HepG2 (cell line): ENCODE results near the gene SRF. TPM values are rescaled to one million over a fixed set of nuclear protein-coding genes. Genes with fewer than 3 reads are reported as not detected.

Experiments
- ATAC-seq: fragments of 200-7000 bp; cut with Tn5 transposase; 3 replicates; pipeline ENCODE4 v1.9.1; 2020; ENCODE audit warnings: mild to moderate bottlenecking, moderate library complexity
- BruUV-seq: library from RNA; stranded (reverse); fragments of 400-500 nt; replicated peaks from 2 replicates; lab custom pipeline; 2021; lab: Mats Ljungman, UMichigan
- CTCF ChIA-PET: fragments of 300-600 bp; formaldehyde crosslinking; extraction: SDS; loops from one replicate; lab custom pipeline; 2021; ENCODE audit warnings: low total read pairs, inconsistent platforms, low intra/inter-chr PET ratio; lab: Yijun Ruan, JAX
- POLR2A ChIA-PET: fragments of 350-600 bp; sonication (Branson Sonifier 250); formaldehyde crosslinking; loops from one replicate; lab custom pipeline; 2020; ENCODE audit warnings: antibody characterized with exemption, inconsistent platforms; lab: Yijun Ruan, JAX
- DNase-seq: peaks from one replicate; pipeline ENCODE4 v3.0.0-alpha.2; 2015; ENCODE audit warnings: low spot score
- FAIRE-seq: peaks from 3 replicates; lab custom pipeline; 2011; peaks lifted over from hg19 to GRCh38; lab: Jason Lieb, UNC
- H2AFZ ChIP-seq: one replicate; pipeline ENCODE4 v1.6.1; 2011; ENCODE audit warnings: low read length, inconsistent platforms
- H3K27ac ChIP-seq: fragments of 300-600 bp; 3 replicates; pipeline ENCODE4 v1.8.0; 2011; ENCODE audit warnings: mixed run types, mild to moderate bottlenecking, mixed read lengths, low read length, inconsistent platforms; ENCODE audit not compliant: insufficient read depth; ENCODE audit errors: extremely low read length
- H3K27me3 ChIP-seq, 2 experiments: fragments of 200-600 bp in 1 of 2; 2 replicates in 1 of 2; 3 replicates in 1 of 2; pipeline versions ENCODE4 v1.6.0 to v1.8.0; 2011; ENCODE audit warnings: low read length in 2 of 2, mild to moderate bottlenecking in 2 of 2, moderate library complexity in 2 of 2, inconsistent platforms in 1 of 2; ENCODE audit not compliant: insufficient read depth in 2 of 2, control insufficient read depth in 1 of 2
- H3K36me3 ChIP-seq, 2 experiments: fragments of 200-600 bp in 1 of 2; replicated peaks in 1 of 2; 2 replicates in 1 of 2; 3 replicates in 1 of 2; pipeline versions ENCODE4 v1.5.1 to v1.8.0; 2011; ENCODE audit warnings: low read length in 2 of 2, inconsistent platforms in 1 of 2; ENCODE audit not compliant: insufficient read depth in 2 of 2, control insufficient read depth in 1 of 2
- H3K4me1 ChIP-seq: 2 replicates; pipeline ENCODE4 v1.5.1; 2012; ENCODE audit warnings: low read length, inconsistent platforms; ENCODE audit not compliant: insufficient read depth
- H3K4me2 ChIP-seq: 2 replicates; pipeline ENCODE4 v1.6.0; 2011; ENCODE audit warnings: low read depth, low read length, inconsistent platforms
- H3K4me3 ChIP-seq, 3 experiments: fragments of 200-600 bp in 1 of 3; sonication (generic), shearing (Covaris generic) in 1 of 3; replicated peaks in 1 of 3; 2 replicates each; pipeline ENCODE4 v1.5.1; 2011 to 2016; ENCODE audit warnings: low read length in 3 of 3, inconsistent platforms in 2 of 3, low read depth in 2 of 3, mild to moderate bottlenecking in 2 of 3, control low read depth in 1 of 3, mixed read lengths in 1 of 3; ENCODE audit not compliant: insufficient read depth in 1 of 3
- H3K79me2 ChIP-seq: one replicate; pipeline ENCODE4 v1.6.1; 2011; ENCODE audit warnings: low read length, inconsistent platforms; ENCODE audit not compliant: insufficient read depth
- H3K9ac ChIP-seq: 2 replicates; pipeline ENCODE4 v1.6.0; 2011; ENCODE audit warnings: mild to moderate bottlenecking, low read depth, low read length, inconsistent platforms; ENCODE audit not compliant: insufficient read depth
- H3K9me3 ChIP-seq: 2 replicates; pipeline ENCODE4 v1.5.1; 2012; ENCODE audit warnings: mild to moderate bottlenecking, low read length
- H4K20me1 ChIP-seq: 2 replicates; pipeline ENCODE4 v1.6.0; 2011; ENCODE audit warnings: inconsistent platforms, mild to moderate bottlenecking, low read length, moderate library complexity; ENCODE audit not compliant: insufficient read depth
- NPAS2 ChIP-seq: sonication (generic); formaldehyde crosslinking; IDR thresholded peaks from 2 replicates; pipeline ENCODE4 v1.8.0; 2022; ENCODE audit warnings: mild to moderate bottlenecking, missing genetic modification reagents, borderline replicate concordance
- ZNF253 ChIP-seq: sonication (generic); formaldehyde crosslinking; IDR thresholded peaks from 2 replicates; pipeline ENCODE4 v1.8.0; 2022; ENCODE audit warnings: mild to moderate bottlenecking, missing genetic modification reagents, borderline replicate concordance
- WGBS: methylation state at CpG from one replicate; pipeline ENCODE4 v1.1.6; 2017; ENCODE audit warnings: low lambda C conversion rate; 5-methylcytosine and 5-hydroxymethylcytosine counted together
- in situ Hi-C: cut with HindIII; loops from 2 replicates; pipeline ENCODE4 v1.10.0; 2017; ENCODE audit warnings: low pct_unique_long_range_greater_than_20kb; ENCODE audit not compliant: extremely low pct_ligation_motif_present
- intact Hi-C: fragments of 100-400 bp; cut with micrococcal nuclease; formaldehyde crosslinking; loops from one replicate; pipeline ENCODE4 v1.10.0; 2022; ENCODE audit not compliant: unreplicated experiment
- polyA plus RNA-seq, 8 experiments: library from polyadenylated mRNA; depleted of rRNA in 3 of 8; stranded (reverse) in 7 of 8; unstranded in 1 of 8; fragments of >200 nt; fragmentation: Illumina TruSeq in 4 of 8; extraction: Trizol in 4 of 8; gene quantifications; 2 replicates each; pipeline versions ENCODE4 v1.2.1 to v1.2.3, GENCODE V29; 2011 to 2016; ENCODE audit warnings: low read depth in 4 of 8, missing spikeins in 1 of 8, mixed read lengths in 1 of 8; ENCODE audit not compliant: insufficient read depth in 1 of 8
- total RNA-seq, 5 experiments: library from RNA; depleted of rRNA; stranded (reverse); fragments of >200 nt; fragmentation: Illumina TruSeq; extraction: Trizol; gene quantifications; 2 replicates each; pipeline ENCODE4 v1.2.3, GENCODE V29; 2016; ENCODE audit warnings: low read depth in 1 of 5
- TF ChIP-seq, protein P1 (sequence below): sonication (generic); formaldehyde crosslinking; IDR thresholded peaks from 2 replicates; pipeline ENCODE4 v1.5.0; 2020; ENCODE audit warnings: mild to moderate bottlenecking, missing genetic modification reagents
- TF ChIP-seq, protein P2 (sequence below): sonication (generic); formaldehyde crosslinking; conservative IDR thresholded peaks from 2 replicates; pipeline ENCODE4 v1.4.0; 2020; ENCODE audit warnings: missing genetic modification reagents

SRF gene
- total and polyA plus RNA-seq, 2 of the 13 experiments (the other 11 are each of a cell fraction or from before 2014, with no cell fraction given) = 25.5 to 44.1 TPM

DNA sequence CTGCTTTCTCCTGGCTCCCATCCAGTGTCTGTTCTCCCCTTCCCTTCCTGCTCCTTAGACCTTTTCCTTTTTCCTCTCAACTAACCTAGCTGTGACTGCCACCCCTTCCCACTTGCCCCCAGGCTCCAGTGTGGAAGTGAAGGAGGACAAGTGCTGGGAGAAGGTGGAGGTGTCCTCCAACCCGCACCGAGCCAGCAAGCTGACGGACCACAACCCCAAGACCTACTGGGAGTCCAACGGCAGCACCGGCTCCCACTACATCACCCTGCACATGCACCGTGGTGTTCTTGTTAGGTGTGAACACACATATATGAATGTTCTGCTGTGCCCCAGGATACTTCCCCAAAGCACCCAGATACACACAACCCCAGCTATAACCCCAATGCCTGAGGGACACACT, 29.5 kb downstream of the SRF start:
- H3K9me3 ChIP-seq = no peaks in the 10 kb centered on the region
- H3K4me3 ChIP-seq = no peak overlapping the region
- H2AFZ ChIP-seq = no peak overlapping the region
- DNase-seq = no peak
- peaks cover 19% of the 10 kb centered on the region for H3K4me1 ChIP-seq
- H3K36me3 ChIP-seq = peaks cover 0 to 5% of the 10 kb centered on the region in 2 experiments; a peak in 3 of 5 replicates
- H3K27me3 ChIP-seq = no peaks in the 10 kb centered on the region
- no peak overlapping the region for H3K27ac ChIP-seq
- intact Hi-C loops (no loop called here), in situ Hi-C loops (no loop called here)
- no peaks in the 10 kb centered on the region for H4K20me1 ChIP-seq
- 87% methylated on average over 6 of the region's 6 CpGs for WGBS
- BruUV-seq = no TSS peak
- no peak overlapping the region for H3K9ac ChIP-seq
- no peaks in the 10 kb centered on the region for H3K79me2 ChIP-seq
- POLR2A ChIA-PET = no interaction called here
- CTCF ChIA-PET = no interaction called here
- TF ChIP-seq, protein P1, sequence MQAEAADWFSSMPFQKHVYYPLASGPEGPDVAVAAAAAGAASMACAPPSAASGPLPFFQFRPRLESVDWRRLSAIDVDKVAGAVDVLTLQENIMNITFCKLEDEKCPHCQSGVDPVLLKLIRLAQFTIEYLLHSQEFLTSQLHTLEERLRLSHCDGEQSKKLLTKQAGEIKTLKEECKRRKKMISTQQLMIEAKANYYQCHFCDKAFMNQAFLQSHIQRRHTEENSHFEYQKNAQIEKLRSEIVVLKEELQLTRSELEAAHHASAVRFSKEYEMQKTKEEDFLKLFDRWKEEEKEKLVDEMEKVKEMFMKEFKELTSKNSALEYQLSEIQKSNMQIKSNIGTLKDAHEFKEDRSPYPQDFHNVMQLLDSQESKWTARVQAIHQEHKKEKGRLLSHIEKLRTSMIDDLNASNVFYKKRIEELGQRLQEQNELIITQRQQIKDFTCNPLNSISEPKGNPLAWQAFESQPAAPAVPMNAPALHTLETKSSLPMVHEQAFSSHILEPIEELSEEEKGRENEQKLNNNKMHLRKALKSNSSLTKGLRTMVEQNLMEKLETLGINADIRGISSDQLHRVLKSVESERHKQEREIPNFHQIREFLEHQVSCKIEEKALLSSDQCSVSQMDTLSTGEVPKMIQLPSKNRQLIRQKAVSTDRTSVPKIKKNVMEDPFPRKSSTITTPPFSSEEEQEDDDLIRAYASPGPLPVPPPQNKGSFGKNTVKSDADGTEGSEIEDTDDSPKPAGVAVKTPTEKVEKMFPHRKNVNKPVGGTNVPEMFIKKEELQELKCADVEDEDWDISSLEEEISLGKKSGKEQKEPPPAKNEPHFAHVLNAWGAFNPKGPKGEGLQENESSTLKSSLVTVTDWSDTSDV = no peak
- TF ChIP-seq ZNF253 (CRISPR knock-in tag) (no peak), NPAS2 (CRISPR knock-in tag) (no peak)
- TF ChIP-seq, protein P2, sequence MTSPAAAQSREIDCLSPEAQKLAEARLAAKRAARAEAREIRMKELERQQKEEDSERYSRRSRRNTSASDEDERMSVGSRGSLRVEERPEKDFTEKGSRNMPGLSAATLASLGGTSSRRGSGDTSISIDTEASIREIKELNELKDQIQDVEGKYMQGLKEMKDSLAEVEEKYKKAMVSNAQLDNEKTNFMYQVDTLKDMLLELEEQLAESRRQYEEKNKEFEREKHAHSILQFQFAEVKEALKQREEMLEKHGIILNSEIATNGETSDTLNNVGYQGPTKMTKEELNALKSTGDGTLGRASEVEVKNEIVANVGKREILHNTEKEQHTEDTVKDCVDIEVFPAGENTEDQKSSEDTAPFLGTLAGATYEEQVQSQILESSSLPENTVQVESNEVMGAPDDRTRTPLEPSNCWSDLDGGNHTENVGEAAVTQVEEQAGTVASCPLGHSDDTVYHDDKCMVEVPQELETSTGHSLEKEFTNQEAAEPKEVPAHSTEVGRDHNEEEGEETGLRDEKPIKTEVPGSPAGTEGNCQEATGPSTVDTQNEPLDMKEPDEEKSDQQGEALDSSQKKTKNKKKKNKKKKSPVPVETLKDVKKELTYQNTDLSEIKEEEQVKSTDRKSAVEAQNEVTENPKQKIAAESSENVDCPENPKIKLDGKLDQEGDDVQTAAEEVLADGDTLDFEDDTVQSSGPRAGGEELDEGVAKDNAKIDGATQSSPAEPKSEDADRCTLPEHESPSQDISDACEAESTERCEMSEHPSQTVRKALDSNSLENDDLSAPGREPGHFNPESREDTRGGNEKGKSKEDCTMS (CRISPR knock-in tag) = no peak
- FAIRE-seq = no peak
- no peak overlapping the region for H3K4me2 ChIP-seq
- no peak for ATAC-seq
